HEK293 (cell line): ENCODE data around the gene RACK1.
"Not testable (repeated sequence)": the region's sequence is repeated elsewhere in the genome, so short reads cannot be mapped to it uniquely, and the experiment has no call there.

Experiments used
- CTCF ChIA-PET: fragments of 350-600 bp; formaldehyde crosslinking; extraction: SDS; loops from one replicate; lab custom pipeline; 2021; ENCODE audit warnings: antibody characterized with exemption; lab: Yijun Ruan, JAX
- POLR2A ChIA-PET: fragments of 300-600 bp; formaldehyde crosslinking; extraction: SDS; loops from one replicate; lab custom pipeline; 2020; ENCODE audit warnings: antibody characterized with exemption, inconsistent platforms; lab: Yijun Ruan, JAX
- H3K27ac ChIP-seq: fragments of 200-500 bp; sonication (Bioruptor generic); 2 replicates; pipeline ENCODE4 v1.5.1; 2014; ENCODE audit warnings: low read depth, low read length, control low read depth, inconsistent platforms; ENCODE audit errors: extremely low read depth
- H3K36me3 ChIP-seq, 2 experiments: fragments of 200-500 bp in 1 of 2; sonication (Bioruptor generic) in 1 of 2; 1 replicate in 1 of 2; 2 replicates in 1 of 2; pipeline ENCODE4 v1.5.1; 2014 to 2017; ENCODE audit warnings: inconsistent platforms in 2 of 2, low read length in 2 of 2; ENCODE audit not compliant: control insufficient read depth in 2 of 2, insufficient read depth in 1 of 2
- H3K4me1 ChIP-seq: fragments of 200-500 bp; sonication (Bioruptor generic); 2 replicates; pipeline ENCODE4 v1.5.1; 2014; ENCODE audit warnings: mild to moderate bottlenecking, low read length, inconsistent platforms; ENCODE audit not compliant: control insufficient read depth, insufficient read depth
- H3K4me3 ChIP-seq: 2 replicates; pipeline ENCODE4 v1.5.1; 2011; ENCODE audit warnings: low read depth, mild to moderate bottlenecking, control low read depth, low read length, moderate library complexity
- H3K9me3 ChIP-seq: fragments of 200-500 bp; sonication (Bioruptor generic); 2 replicates; pipeline ENCODE4 v1.5.1; 2014; ENCODE audit warnings: low read depth, low read length, inconsistent platforms; ENCODE audit not compliant: control insufficient read depth, insufficient read depth
- EGR2 ChIP-seq: fragments of 450-650 bp; formaldehyde crosslinking; IDR thresholded peaks from 2 replicates; pipeline ENCODE4 v1.5.1; 2016; ENCODE audit warnings: low read depth, missing biosample characterization, missing genetic modification characterization
- HOXA7 ChIP-seq: sonication (generic); formaldehyde crosslinking; IDR thresholded peaks from 2 replicates; pipeline ENCODE4 v1.8.1; 2022; ENCODE audit warnings: missing genetic modification reagents, borderline replicate concordance
- KLF7 ChIP-seq: fragments of 450-650 bp; formaldehyde crosslinking; IDR thresholded peaks from 2 replicates; pipeline ENCODE4 v1.5.1; 2016; ENCODE audit warnings: missing biosample characterization, missing genetic modification characterization, borderline replicate concordance
- SCRT1 ChIP-seq: fragments of 450-650 bp; formaldehyde crosslinking; IDR thresholded peaks from 2 replicates; pipeline ENCODE4 v1.5.1; 2016; ENCODE audit warnings: missing biosample characterization, missing genetic modification characterization, borderline replicate concordance
- SCRT2 ChIP-seq: fragments of 450-650 bp; formaldehyde crosslinking; IDR thresholded peaks from 2 replicates; pipeline ENCODE4 v1.5.1; 2016; ENCODE audit warnings: missing biosample characterization, missing genetic modification characterization
- ZFHX2 ChIP-seq: fragments of 450-650 bp; formaldehyde crosslinking; conservative IDR thresholded peaks from 2 replicates; pipeline ENCODE4 v1.5.1; 2016; ENCODE audit warnings: missing biosample characterization, missing genetic modification characterization
- ZNF133 ChIP-seq: fragments of 450-650 bp; formaldehyde crosslinking; IDR thresholded peaks from 2 replicates; pipeline ENCODE4 v1.5.1; 2016; ENCODE audit warnings: missing biosample characterization, missing genetic modification characterization
- ZNF140 ChIP-seq: fragments of 450-650 bp; formaldehyde crosslinking; IDR thresholded peaks from 2 replicates; pipeline ENCODE4 v1.5.1; 2016; ENCODE audit warnings: missing biosample characterization, missing genetic modification characterization
- ZNF174 ChIP-seq: fragments of 450-650 bp; formaldehyde crosslinking; IDR thresholded peaks from 2 replicates; pipeline ENCODE4 v1.5.0; 2017; ENCODE audit warnings: missing biosample characterization, mild to moderate bottlenecking, missing genetic modification characterization
- ZNF26 ChIP-seq: fragments of 450-650 bp; formaldehyde crosslinking; IDR thresholded peaks from 2 replicates; pipeline ENCODE4 v1.5.1; 2016; ENCODE audit warnings: missing biosample characterization, missing genetic modification characterization
- ZNF398 ChIP-seq: fragments of 450-650 bp; formaldehyde crosslinking; IDR thresholded peaks from 2 replicates; pipeline ENCODE4 v1.5.1; 2017; ENCODE audit warnings: missing biosample characterization, missing genetic modification characterization
- ZNF664 ChIP-seq: fragments of 450-650 bp; formaldehyde crosslinking; IDR thresholded peaks from 2 replicates; pipeline ENCODE4 v1.5.1; 2016; ENCODE audit warnings: missing biosample characterization, missing genetic modification characterization
- ZNF830 ChIP-seq: fragments of 450-650 bp; IDR thresholded peaks from 2 replicates; pipeline ENCODE4 v1.5.0; 2018; ENCODE audit warnings: missing biosample characterization, missing genetic modification characterization, low read depth, mild to moderate bottlenecking, moderate library complexity
- TF ChIP-seq, protein P1 (sequence below): fragments of 450-650 bp; formaldehyde crosslinking; IDR thresholded peaks from 2 replicates; pipeline ENCODE4 v1.5.1; 2016; ENCODE audit warnings: missing biosample characterization, missing genetic modification characterization

RACK1 gene

GRCh38 chr5:181281077-181281983, 37.6 kb upstream of the RACK1 start:
- Histone ChIP-seq H3K36me3 (no peaks in the 10 kb centered on the region), H3K9me3 (no peaks in the 10 kb centered on the region)
- TF ChIP-seq ZNF133 (tag by site-specific recombination) (0 out of 2 replicates have a peak, but pooled peaks have one; percentile 14), ZNF26 (tag by site-specific recombination) (no peak), EGR2 (tag by site-specific recombination) (peak; percentile 28; the same call in 1 of the 2 replicates), ZNF140 (tag by site-specific recombination) (no peak), HOXA7 (no peak), ZFHX2 (peak; percentile 53; the same call in 1 of the 2 replicates)
- TF ChIP-seq, all 188 proteins: peak for 3
- Histone ChIP-seq H3K4me3 (no peak overlapping the region), H3K27ac (no peak overlapping the region), H3K4me1 (no peaks in the 10 kb centered on the region)
- ChIA-PET POLR2A (no interaction called here), CTCF (no interaction called here)

DNA sequence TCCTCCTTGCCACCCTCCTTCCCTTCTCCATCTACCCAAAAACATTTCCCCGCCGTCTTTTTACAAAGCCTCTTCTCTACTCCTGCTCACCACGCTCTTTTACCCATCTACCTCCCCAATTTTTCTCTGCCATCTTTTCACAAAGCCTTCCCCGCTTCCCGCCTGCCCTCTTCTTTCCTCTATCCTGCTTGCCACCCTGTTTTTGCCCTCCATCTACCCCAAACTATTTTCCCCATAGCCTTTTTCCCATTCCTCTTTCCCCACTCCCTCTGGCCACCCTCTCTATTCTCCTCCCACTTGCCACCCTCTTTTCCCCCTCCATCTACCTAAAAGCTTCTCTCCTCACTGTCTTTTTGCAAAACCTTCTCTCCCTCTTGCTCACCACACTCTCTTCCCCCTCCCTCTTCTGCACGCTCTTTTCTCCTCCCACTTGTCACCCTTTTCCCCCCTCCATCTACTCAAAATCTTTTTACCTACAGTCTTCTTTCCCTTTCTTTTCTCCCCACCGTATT, 36.6 kb upstream of the RACK1 start:
- no peak overlapping the region for H3K4me3 ChIP-seq
- no peaks in the 10 kb centered on the region for H3K4me1 ChIP-seq
- ChIA-PET CTCF (no interaction called here), POLR2A (no interaction called here)
- H3K36me3 ChIP-seq: no peaks in the 10 kb centered on the region
- H3K9me3 ChIP-seq: no peaks in the 10 kb centered on the region
- H3K27ac ChIP-seq: no peak overlapping the region
- no peak for TF ChIP-seq SCRT1 (tag by site-specific recombination)
- peak; percentile 33; the same call in 1 of the 2 replicates for TF ChIP-seq ZNF398 (tag by site-specific recombination)

GRCh38 chr5:181273433-181273744, 29.7 kb upstream of the RACK1 start:
- H3K9me3 ChIP-seq, H3K36me3 ChIP-seq, H3K4me3 ChIP-seq, H3K27ac ChIP-seq, POLR2A ChIA-PET, H3K4me1 ChIP-seq, CTCF ChIA-PET: not testable (repeated sequence)

GRCh38 chr5:181271081-181271480, 27.4 kb upstream of the RACK1 start:
- TF ChIP-seq, protein P1, sequence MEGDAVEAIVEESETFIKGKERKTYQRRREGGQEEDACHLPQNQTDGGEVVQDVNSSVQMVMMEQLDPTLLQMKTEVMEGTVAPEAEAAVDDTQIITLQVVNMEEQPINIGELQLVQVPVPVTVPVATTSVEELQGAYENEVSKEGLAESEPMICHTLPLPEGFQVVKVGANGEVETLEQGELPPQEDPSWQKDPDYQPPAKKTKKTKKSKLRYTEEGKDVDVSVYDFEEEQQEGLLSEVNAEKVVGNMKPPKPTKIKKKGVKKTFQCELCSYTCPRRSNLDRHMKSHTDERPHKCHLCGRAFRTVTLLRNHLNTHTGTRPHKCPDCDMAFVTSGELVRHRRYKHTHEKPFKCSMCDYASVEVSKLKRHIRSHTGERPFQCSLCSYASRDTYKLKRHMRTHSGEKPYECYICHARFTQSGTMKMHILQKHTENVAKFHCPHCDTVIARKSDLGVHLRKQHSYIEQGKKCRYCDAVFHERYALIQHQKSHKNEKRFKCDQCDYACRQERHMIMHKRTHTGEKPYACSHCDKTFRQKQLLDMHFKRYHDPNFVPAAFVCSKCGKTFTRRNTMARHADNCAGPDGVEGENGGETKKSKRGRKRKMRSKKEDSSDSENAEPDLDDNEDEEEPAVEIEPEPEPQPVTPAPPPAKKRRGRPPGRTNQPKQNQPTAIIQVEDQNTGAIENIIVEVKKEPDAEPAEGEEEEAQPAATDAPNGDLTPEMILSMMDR (tag by site-specific recombination): no peak
- TF ChIP-seq ZNF174 (tag by site-specific recombination) (no peak), ZNF664 (tag by site-specific recombination) (no peak), ZNF830 (no peak), SCRT2 (no peak), KLF7 (no peak)
- Histone ChIP-seq H3K4me1 (no peaks in the 10 kb centered on the region), H3K9me3 (no peaks in the 10 kb centered on the region), H3K36me3 (no peaks in the 10 kb centered on the region), H3K27ac (no peak overlapping the region), H3K4me3 (no peak overlapping the region)
- ChIA-PET POLR2A (no interaction called here), CTCF (no interaction called here)
